ENCODE results near the gene CCDC138. TPM values are rescaled to one million over a fixed set of nuclear protein-coding genes. Genes with fewer than 3 reads are reported as not detected.

Gene CCDC138
- polyA plus RNA-seq, 1 donor (not counting 4 experiments of a cell fraction or from before 2014, with no cell fraction given) = 6.6 TPM

DNA sequence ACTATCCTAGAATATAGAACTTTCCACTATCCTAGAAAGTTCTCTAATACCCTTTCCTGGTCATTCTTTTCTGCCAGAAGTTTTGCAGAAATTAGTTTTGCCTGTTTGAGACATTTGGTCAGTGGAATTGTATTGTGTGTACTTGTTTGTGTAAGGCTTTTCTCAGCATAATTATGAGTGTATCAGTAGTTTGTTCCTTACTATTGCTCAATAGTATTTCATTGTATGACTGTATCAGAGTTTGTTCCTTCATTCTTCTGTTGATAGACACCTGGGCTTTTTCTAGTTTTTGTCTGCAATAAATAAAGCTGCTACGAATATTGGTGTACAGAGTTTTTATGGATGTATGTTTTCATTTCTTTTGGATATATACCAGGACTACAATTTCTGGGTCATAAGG lies 27.2 kb downstream of the CCDC138 start:
- no peaks in the 10 kb centered on the region for H3K9me3 ChIP-seq (ENCODE audit: control insufficient read depth, low read depth, low read length)
- dilution Hi-C loops (cut with MboI; ENCODE audit: extremely low pct_ligation_motif_present, low sequenced_read_pairs) = no loop called here
- H3K9ac ChIP-seq (ENCODE audit: control insufficient read depth, extremely low read depth, insufficient read depth, low read length) = no peak overlapping the region
- H4K20me1 ChIP-seq (ENCODE audit: control insufficient read depth, extremely low read depth, insufficient read depth, low read length) = no peaks in the 10 kb centered on the region
- H2AFZ ChIP-seq (ENCODE audit: control insufficient read depth, low read length) = no peak overlapping the region
- peaks cover 4 to 10% of the 10 kb centered on the region in 2 experiments for H3K36me3 ChIP-seq (ENCODE audit: control insufficient read depth in 2 of 2, extremely low read depth in 1 of 2, insufficient read depth in 2 of 2, low read length in 2 of 2)
- H3K27me3 ChIP-seq (ENCODE audit: control insufficient read depth, extremely low read depth, insufficient read depth, low read length) = no peaks in the 10 kb centered on the region
- H3K4me1 ChIP-seq (ENCODE audit: control insufficient read depth, extremely low read depth, insufficient read depth, low read length) = no peaks in the 10 kb centered on the region
- H3K27ac ChIP-seq (ENCODE audit: control insufficient read depth, insufficient read depth, low read length) = no peak overlapping the region
- FAIRE-seq (no peak), DNase-seq (ENCODE audit: low read depth, low spot score) (no peak)
- peaks cover 7% of the 10 kb centered on the region for H3K79me2 ChIP-seq (ENCODE audit: control insufficient read depth, insufficient read depth, low read length)
- no peaks in the 10 kb centered on the region for H3K9me1 ChIP-seq (ENCODE audit: control insufficient read depth, extremely low read depth, insufficient read depth, low read length)
- H3K4me3 ChIP-seq (ENCODE audit: control insufficient read depth in 2 of 3, extremely low read depth in 1 of 3, insufficient read depth in 2 of 3, low read depth in 1 of 3, low read length in 3 of 3) = no peak overlapping the region
- no peak for TF ChIP-seq EZH2 (IDR thresholded peaks at IDR 0.05; ENCODE audit: low read length)
- TF ChIP-seq, protein P1, sequence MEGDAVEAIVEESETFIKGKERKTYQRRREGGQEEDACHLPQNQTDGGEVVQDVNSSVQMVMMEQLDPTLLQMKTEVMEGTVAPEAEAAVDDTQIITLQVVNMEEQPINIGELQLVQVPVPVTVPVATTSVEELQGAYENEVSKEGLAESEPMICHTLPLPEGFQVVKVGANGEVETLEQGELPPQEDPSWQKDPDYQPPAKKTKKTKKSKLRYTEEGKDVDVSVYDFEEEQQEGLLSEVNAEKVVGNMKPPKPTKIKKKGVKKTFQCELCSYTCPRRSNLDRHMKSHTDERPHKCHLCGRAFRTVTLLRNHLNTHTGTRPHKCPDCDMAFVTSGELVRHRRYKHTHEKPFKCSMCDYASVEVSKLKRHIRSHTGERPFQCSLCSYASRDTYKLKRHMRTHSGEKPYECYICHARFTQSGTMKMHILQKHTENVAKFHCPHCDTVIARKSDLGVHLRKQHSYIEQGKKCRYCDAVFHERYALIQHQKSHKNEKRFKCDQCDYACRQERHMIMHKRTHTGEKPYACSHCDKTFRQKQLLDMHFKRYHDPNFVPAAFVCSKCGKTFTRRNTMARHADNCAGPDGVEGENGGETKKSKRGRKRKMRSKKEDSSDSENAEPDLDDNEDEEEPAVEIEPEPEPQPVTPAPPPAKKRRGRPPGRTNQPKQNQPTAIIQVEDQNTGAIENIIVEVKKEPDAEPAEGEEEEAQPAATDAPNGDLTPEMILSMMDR (optimal IDR thresholded peaks at IDR 0.05 in 1 of 3, IDR thresholded peaks at IDR 0.05 in 1 of 3, conservative IDR thresholded peaks at IDR 0.05 in 1 of 3; ENCODE audit: extremely low read depth in 1 of 3, insufficient read depth in 2 of 3, low read length in 3 of 3) = no peak
- no peak overlapping the region for H3K4me2 ChIP-seq (ENCODE audit: control insufficient read depth, extremely low read depth, insufficient read depth, low read depth, low read length)

DNA sequence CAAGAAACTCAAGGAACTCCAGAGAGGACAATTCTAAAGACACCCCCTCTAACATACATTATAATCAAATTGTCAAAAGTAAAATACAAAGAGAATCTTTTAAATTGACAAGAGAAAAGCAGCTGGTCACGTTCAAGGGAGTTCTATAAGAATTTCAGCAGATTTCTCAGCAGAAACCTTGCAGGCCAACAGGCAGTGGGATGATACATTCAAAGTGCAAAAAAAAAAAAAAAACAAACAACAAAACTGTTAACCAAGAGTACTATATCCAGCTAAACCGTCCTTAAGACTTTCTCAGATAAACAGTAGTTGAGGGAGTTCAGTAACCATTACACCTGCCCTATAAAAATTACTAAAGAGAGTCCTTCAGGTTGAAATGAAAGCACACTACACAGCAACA lies 33.9 kb downstream of the CCDC138 start:
- no peak overlapping the region for H3K27ac ChIP-seq (ENCODE audit: control insufficient read depth, insufficient read depth, low read length)
- TF ChIP-seq EZH2 (IDR thresholded peaks at IDR 0.05; ENCODE audit: low read length) = no peak
- TF ChIP-seq, protein P1 (optimal IDR thresholded peaks at IDR 0.05 in 1 of 3, IDR thresholded peaks at IDR 0.05 in 1 of 3, conservative IDR thresholded peaks at IDR 0.05 in 1 of 3; ENCODE audit: extremely low read depth in 1 of 3, insufficient read depth in 2 of 3, low read length in 3 of 3) = no peak
- H3K4me2 ChIP-seq (ENCODE audit: control insufficient read depth, extremely low read depth, insufficient read depth, low read depth, low read length) = no peak overlapping the region
- DNase-seq (ENCODE audit: low read depth, low spot score) = no peak
- H3K4me3 ChIP-seq (ENCODE audit: control insufficient read depth in 2 of 3, extremely low read depth in 1 of 3, insufficient read depth in 2 of 3, low read depth in 1 of 3, low read length in 3 of 3) = no peak overlapping the region
- no peaks in the 10 kb centered on the region for H3K79me2 ChIP-seq (ENCODE audit: control insufficient read depth, insufficient read depth, low read length)
- no peaks in the 10 kb centered on the region for H3K9me3 ChIP-seq (ENCODE audit: control insufficient read depth, low read depth, low read length)
- H3K9me1 ChIP-seq (ENCODE audit: control insufficient read depth, extremely low read depth, insufficient read depth, low read length) = no peaks in the 10 kb centered on the region
- no peaks in the 10 kb centered on the region for H4K20me1 ChIP-seq (ENCODE audit: control insufficient read depth, extremely low read depth, insufficient read depth, low read length)
- dilution Hi-C loops (cut with MboI; ENCODE audit: extremely low pct_ligation_motif_present, low sequenced_read_pairs) = no loop called here
- FAIRE-seq = no peak
- H3K27me3 ChIP-seq (ENCODE audit: control insufficient read depth, extremely low read depth, insufficient read depth, low read length) = no peaks in the 10 kb centered on the region
- H2AFZ ChIP-seq (ENCODE audit: control insufficient read depth, low read length) = no peak overlapping the region
- peaks cover 5 to 6% of the 10 kb centered on the region in 2 experiments for H3K36me3 ChIP-seq (ENCODE audit: control insufficient read depth in 2 of 2, extremely low read depth in 1 of 2, insufficient read depth in 2 of 2, low read length in 2 of 2)
- no peak overlapping the region for H3K9ac ChIP-seq (ENCODE audit: control insufficient read depth, extremely low read depth, insufficient read depth, low read length)
- H3K4me1 ChIP-seq (ENCODE audit: control insufficient read depth, extremely low read depth, insufficient read depth, low read length) = no peaks in the 10 kb centered on the region
